GM21447 (cell line): Measurements from ENCODE around the gene PTPN14.
"Not testable (repeated sequence)": the region's sequence is repeated elsewhere in the genome, so short reads cannot be mapped to it uniquely, and the experiment has no call there.

Experiments
- ATAC-seq: cut with Tn5 transposase; IDR thresholded peaks from one replicate; pipeline ENCODE4 v1.9.1; 2021; ENCODE audit not compliant: unreplicated experiment

Gene PTPN14

DNA sequence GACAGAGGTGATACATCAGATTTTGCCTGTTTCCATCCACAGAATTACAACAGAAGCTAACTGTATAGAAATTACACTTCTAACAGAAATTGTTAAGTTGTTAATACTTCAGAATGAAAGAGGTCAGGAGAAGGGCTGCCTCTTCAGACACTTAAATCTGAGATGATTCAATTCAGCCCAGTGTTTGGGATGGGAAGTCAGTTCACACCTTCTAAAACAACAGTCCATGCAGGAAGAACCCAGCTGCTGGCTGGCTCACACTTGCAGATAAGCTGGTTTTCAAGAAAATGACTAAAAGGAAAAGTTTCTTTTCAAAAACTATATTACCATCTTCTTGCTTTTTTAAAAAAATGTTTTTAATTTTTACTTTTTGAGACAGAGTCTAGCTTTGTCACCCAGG, 138.1 kb downstream of the PTPN14 start:
- no peak for ATAC-seq

DNA sequence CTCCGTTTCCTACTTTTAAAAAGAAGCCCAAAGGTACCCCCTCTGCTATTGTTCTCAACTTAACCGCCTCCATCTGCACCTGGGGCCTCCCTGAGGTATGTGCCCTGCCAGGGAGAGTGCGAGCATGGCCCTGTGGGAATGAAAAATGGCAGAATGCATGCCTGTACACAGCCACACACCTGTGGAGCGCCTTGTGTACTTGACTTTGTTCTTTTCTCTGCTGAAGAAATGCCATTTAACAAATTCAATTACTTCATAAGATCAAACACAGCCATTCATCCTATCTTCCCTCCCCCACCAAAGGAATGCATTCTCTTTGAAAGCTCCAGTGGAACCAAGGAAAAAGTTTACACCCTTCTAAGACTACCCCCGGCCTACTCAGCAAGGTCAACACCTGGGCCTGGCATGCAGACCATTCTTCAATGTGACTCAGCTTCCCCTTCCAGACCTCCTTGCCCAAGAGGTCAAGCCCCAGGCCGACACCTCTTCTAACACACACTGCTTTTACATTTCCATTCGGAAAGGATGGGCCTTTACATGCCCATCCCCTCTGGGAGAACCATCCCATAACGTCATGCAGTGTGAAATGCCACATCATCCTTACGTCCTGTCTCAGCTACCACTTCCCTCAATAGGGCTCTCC, 146.7 kb downstream of the PTPN14 start:
- peak; percentile 24 for ATAC-seq

DNA sequence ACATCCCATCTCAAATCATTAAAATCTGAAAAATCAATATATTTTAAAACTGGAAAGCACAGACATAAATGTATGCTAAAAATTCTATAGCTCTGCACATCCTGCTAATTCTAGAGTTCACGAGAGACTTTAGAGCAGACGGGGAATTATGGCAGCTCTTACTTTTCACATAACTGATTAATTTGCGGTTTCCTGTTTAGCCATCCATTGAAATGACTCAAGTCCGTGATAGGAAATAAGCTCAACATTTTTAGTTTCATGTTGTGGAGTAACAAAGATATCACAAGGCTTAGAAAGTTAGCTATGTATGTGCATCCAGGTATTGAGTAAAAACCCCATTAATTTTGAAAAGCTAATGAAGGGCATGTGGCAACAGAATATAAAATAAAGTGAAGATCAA, 147.2 kb downstream of the PTPN14 start:
- ATAC-seq = peak; percentile 84

- ATAC-seq = no peak
Observed at GRCh38 chr1:214403431-214403830, 148.0 kb downstream of the PTPN14 start.

- ATAC-seq = no peak
Observed at GRCh38 chr1:214402613-214403083, 148.8 kb downstream of the PTPN14 start.

- no peak for ATAC-seq
Observed at GRCh38 chr1:214401666-214402065, 149.7 kb downstream of the PTPN14 start.

GRCh38 chr1:214400131-214400530, 151.3 kb downstream of the PTPN14 start:
- ATAC-seq = no peak

DNA sequence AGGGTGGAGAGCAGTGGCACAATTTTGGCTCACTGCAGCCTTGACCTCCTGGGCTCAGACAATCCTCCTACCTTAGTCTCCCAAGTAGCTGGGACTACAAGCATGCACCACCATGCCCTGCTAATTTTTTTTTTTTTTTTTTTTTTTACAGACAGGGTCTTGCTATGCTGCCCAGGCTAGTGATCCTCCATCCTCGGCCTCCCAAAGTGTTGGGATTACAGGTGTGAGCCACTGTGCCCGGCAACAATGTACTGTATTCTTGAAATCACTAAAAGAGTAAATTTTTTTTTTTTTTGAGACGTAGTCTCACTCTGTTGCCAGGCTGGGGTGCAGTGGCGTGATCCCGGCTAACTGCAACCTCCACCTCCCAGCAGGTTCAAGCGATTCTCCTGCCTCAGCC, 152.9 kb downstream of the PTPN14 start:
- no peak for ATAC-seq

DNA sequence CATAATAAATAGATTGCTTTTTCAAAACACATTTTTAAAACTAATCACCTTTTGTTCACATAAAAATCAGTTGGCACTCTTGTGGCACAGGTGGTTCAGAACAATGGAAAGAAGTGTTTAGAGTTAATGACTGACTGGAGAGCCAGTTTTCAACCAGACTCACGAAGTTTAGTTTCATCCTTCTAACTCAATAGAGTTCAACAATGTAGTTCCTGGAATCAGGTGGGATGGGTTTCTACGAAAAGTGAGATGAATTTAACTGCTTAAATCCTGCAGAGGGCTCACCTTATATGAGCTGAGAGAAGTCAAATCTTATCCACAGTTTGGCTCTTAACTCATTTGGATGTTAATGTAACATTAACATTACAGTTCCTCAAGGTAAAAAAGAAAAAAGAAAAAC, 153.9 kb downstream of the PTPN14 start:
- no peak for ATAC-seq

GRCh38 chr1:214396330-214396729, 155.1 kb downstream of the PTPN14 start:
- ATAC-seq = no peak

GRCh38 chr1:214394569-214394968, 156.8 kb downstream of the PTPN14 start:
- not testable (repeated sequence) for ATAC-seq

- ATAC-seq = no peak
Observed at GRCh38 chr1:214393086-214393485, 158.3 kb downstream of the PTPN14 start.

DNA sequence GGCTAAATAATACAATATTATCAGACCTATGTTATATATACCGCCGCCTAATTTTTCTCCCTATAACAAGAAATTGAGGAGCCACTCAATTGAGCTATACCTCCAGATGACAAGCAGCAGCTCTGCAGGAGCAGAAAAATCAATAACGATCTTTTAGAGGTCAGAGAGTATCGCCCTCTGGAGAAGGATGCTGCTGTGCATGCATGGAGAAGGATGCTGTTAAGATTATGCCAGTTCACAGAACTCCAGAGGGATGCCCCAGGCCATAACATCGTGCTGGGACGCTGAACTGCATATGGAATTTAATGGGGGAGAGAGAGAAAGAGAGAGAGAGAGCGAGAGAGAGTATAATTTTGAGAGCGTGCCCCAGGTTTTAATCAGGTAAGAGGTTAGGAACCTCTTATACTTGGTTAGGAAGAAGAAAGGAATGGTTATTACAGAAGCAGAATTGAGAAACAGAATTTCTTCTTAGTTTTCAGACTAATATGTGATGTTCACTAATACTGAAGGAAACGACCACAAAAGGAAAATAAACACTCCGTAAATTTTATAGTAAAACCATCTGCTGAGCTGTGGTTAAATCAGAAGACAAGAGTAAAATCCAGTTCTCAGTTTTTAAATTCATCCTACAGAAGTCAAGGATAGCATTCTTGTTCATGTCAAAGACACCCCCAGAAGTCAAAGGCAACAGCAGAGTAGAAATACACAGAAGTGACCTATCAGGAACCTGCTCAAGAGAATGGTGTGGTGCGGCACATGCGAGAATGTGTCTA, 159.3 kb downstream of the PTPN14 start:
- no peak for ATAC-seq

- ATAC-seq = no peak
Observed at GRCh38 chr1:214389734-214390133, 161.7 kb downstream of the PTPN14 start.

- ATAC-seq = no peak
Observed at GRCh38 chr1:214386747-214387146, 164.7 kb downstream of the PTPN14 start.

DNA sequence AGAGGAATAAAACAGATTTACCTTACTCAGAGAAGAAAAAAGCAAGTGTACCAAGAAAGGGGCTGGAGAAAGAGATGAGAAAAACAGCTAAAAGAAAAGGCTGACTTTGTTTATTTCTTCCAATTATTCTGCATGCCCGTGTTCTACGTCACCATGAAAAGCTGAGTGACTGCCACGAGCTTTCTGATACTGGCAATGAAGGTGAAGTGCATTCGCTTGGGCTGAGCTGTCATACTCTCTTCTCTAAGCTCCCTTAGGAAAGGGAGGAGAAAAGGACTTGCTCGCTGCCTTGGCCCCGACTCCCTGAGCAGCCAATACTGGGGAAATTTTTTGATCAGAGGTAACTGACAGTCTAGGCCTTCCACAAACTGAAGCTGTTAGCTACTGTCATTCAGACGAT, 165.1 kb downstream of the PTPN14 start:
- ATAC-seq = no peak

DNA sequence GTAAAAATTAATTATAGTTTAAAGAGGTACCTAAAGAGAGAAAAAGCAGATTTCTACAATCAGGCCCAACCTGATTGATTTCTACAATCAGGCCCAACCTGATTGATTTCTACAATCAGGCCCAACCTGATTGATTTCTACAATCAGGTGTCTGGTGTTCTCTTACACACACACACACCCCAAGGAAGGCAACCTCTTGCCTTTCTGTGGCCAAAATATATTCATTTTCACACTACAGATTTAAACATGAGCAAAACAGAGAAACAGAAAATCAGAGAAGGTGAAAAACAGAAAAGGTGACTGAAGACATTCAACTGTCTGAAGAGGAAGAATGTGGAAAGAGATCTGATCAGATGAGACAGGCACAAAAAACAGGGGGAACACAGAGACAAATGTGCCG, 166.0 kb downstream of the PTPN14 start:
- ATAC-seq = no peak

- ATAC-seq = no peak
Observed at GRCh38 chr1:214384373-214385079, 166.9 kb downstream of the PTPN14 start.

DNA sequence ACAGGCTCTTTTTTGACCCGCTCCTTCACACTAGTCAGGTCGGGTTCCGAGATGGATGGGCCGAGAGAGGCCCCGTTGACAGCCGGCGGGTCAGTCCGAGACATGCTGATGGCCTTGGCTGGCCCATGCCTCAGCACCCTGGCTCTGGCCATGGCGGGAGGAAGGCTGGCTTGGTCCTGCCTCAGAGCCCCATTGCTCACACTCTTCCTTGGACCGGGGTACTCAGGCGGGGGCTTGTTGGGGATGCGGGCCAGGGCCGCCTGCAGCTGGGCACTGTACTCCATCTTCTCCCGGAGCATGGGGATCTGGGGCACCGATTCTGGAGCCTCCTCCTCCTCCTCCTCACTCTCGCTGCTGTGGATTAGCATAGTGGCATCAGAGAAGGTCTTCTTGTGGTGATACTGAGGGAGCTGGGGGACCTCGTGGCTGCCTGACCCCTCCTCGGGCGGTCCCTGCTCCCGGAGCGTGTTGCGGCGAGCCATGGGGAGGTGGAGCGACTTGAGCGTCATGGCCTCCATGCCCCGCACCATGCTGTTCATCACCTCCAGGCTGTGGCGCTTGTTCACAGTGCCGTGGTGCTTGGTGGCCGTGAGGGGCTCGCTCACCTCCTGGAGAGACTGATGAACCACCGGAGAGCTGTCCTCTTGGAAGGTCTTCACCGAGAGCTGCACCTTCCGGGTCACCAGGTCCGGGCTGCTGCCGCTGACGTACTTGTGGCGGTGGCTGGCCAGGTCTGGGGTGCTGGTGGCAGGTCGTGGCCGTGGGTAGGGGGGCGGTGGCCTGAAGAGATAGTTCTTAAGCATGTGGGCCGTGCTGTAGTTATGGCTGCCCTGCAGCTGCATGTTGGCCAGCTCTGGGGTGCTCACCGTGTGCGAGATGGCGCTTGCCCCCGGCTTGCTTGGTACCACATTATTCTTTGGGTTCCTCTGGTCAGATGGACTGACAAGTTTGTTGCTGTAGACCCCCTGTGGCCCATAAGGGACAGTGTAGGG, 167.7 kb downstream of the PTPN14 start:
- ATAC-seq = no peak

DNA sequence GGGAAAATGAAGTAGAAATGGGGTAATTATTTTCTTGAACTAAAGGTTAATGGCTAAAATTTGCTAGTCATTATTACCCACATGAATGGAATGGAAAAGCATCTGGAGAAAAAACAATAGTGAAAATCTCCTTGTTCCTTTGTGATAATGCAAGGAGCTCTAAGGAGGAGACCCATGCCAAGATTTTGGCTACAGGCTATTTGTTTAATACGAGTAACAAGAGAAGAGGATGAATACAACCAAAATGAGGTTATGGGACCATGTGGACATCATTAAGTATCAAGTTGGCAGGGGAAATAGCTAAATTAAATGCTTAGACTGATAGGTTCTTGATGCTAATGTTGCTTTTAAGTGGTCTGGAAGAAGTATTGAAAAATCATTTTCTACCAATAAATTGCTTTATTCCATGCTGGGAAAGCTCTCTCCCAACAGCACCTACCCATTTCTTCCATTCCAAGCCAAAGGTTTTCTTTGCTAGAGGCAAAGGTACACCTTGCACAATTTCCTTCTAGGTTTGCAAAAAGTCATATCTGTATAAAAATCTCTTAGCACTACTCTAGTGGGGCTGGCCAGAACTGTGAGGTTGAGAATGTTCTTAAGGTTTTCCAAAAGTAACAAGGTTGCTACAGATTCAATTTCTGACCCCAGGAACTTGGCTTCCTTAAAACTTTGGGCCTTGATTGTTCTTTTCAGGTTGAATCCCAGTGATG, 170.3 kb downstream of the PTPN14 start:
- no peak for ATAC-seq
